OCI-LY3 (cell line): ENCODE results near the gene HS3ST6.

Experiments
- CTCF ChIP-seq: fragments of 200-600, 300-600 bp; sonication (generic); IDR thresholded peaks from 2 replicates; pipeline ENCODE4 v1.5.1; 2014; ENCODE audit warnings: antibody characterized with exemption, low read length, low read depth
- EZH2phosphoT487 ChIP-seq: fragments of 200-600 bp; shearing (Covaris generic); IDR thresholded peaks from 2 replicates; pipeline ENCODE4 v1.6.1; 2018; ENCODE audit warnings: antibody characterized with exemption, mixed run types, low read depth

GRCh38 chr16:1878256-1878655 is 40.0 kb downstream of the HS3ST6 start:
- TF ChIP-seq CTCF (no peak), EZH2phosphoT487 (no peak)
